HG02973 (cell line): Measurements from ENCODE around the gene SMG5.
A peak's percentile ranks its signal among the peaks of the same experiment; 100 is the strongest.

Experiments
- ATAC-seq: cut with Tn5 transposase; IDR thresholded peaks from one replicate; pipeline ENCODE4 v1.9.1; 2021; ENCODE audit warnings: moderate library complexity; ENCODE audit not compliant: unreplicated experiment

SMG5 gene

DNA sequence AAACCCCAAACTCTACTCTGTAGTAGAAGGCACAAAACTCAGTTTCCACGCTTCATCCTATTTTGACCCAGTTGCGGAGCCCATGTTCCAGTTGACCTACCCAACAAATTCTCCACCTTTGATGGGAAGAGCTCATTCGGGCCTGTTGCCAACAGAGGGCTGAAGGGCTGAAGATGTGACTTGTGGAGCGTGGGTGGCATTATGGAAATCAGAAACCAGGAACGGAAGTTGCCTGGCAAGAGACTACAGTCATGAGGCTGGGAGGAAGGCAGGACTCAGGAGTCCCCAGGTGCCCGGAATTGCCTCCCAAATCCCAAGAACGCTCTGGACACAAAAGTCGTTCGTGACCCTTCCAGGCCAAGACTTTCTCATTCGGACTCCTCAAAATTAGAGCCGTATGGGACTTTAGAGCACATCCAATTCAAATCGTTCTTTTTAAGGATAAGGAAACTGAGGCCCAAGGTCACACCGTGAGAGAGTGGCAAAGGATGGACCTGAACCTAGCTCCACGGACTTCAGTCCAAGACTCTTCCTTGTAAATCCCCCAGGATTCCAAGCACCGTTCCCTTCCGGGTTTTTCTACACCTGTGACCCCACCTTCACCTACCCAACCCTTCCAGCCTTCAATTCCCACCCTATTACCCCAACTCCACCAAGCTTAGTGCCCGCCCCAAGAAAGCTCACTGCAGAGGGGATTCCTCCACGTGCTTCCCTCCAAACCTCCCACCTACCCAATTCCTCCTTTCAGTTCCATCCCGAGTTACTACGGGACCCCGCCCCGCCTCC is 739 bp downstream of the SMG5 start:
- ATAC-seq, result no peak

DNA sequence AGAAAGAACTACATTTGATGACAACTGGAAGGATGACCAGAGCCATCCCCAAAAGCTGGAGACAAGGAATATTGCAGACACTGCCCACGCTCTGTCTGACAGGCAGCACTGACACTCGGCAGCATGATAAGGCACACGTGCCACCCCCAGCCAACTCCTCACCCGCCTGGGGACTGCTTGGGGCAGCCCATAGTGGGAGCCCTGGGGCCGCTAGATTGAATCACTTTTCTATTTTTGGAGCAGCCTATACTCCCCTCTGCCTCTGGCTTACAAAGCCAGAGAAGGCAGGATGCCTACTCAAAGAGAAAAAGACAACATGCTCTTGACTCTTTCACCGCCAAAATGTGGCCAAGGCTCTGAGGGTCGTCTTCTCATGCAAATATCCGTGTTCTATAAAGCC is 1.3 kb downstream of the SMG5 start:
- peak; percentile 37 for ATAC-seq

DNA sequence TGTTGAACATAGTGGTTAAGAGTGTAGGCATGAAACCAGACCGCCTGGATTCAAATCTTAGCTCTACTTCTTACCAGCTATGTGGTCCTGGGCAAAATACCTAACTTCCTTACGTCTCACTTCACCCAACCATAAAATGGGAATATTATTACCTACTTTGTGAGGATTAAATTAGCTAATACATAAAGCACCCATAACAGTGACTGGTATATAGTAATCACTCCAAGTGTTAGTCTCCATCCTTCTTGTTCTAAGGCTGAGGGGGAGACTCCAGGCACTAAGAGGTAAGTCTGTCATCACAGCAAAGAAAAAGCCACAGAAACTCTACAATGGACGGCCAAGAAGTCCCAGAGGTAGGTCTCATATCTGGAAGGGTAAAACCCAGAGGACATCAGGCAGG is 2.8 kb downstream of the SMG5 start:
- ATAC-seq, result no peak

DNA sequence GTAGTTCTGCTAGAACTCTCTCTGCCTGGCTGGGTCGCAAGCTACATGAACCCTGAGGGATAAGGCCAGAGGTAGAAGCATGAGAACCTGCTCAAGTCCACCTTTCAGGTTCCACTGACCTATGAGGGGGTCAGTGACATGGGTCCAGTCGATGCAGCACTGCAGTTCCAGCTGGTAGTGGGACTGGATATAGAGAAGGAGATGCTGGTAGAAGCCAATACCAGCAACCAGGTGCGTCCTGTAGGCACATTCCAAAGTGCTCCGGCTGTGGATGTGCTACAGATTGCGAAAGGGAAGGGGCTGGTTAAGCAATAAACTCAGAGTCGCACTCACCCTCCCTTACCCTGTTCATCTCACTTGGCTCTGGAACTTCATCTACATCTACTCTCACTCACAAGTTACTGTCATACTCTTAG is 5.7 kb downstream of the SMG5 start:
- no peak for ATAC-seq

DNA sequence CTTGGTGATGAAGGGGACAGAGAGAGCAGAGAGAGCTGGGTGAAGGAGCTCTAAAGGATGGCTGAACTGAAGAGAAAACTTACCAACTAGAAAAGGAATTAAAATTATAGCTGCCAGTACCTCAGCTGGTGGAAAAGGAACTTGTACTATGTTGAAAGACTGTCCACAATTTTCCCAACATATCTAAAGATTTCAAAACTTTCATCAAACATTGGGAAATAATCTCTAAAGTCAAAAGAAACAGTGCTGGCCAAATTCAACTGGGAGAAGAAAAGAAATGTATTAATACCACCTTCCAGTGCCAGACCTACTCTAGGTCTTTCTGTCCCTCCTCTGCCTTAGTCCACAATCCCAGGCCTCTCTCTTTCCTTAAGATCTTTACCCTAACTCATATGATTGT is 6.1 kb downstream of the SMG5 start:
- ATAC-seq, result no peak

DNA sequence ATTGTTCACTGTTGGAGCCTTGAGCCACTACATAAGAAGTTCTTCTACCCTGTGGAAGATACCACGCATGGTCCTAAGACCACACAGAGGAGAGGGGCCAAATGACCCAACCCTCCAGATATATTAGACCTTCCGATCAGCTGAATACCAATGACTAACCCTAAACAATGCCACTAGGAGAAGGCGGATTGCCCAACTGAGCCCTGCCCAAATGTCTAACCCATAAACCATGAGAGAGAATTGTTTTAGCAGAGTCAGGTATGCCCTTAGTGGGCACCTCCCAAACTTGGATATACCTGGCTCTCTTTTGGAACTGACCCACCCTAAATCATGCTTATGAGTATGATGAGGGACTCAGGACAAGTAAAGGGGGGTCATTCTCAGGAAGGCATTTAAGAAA is 12.3 kb downstream of the SMG5 start:
- no peak for ATAC-seq

DNA sequence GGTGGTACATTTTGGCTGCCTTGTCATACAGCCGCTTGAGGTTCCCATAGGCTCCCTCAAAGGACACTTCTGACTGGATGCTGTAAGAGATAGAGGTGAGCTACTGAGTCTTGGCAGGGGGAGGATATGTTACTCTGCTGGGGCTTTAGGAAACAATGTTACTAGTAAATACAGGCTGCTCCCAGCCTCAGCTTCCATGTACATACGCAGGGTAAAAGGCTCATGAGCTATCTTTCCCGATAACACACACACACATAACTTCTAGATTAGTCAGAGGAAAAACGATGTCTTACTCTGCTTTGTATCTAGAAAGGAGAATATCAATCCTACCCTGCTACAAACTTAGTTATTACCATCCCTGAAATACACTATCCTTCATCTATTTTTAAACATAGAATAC is 14.3 kb downstream of the SMG5 start:
- no peak for ATAC-seq

DNA sequence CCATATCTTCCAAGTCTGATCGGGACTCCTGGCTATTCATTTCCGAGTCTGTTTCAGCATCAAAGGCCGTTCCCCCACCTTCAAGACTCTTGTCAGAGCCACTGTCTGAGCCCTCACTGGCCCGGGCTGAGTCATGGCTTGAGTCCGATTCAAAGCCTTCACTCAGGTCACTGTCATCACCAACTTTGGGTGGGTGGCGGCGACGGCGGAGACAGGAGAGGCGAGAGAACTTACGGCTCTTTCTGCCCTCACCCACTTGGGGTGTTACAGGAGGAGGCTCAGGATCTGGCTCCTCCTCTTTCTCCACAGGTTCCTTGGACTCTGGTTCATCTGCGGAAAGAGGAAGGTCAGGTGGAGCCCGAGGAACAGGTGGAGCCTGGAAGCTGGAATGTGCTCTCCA is 16.6 kb downstream of the SMG5 start:
- ATAC-seq, result no peak

DNA sequence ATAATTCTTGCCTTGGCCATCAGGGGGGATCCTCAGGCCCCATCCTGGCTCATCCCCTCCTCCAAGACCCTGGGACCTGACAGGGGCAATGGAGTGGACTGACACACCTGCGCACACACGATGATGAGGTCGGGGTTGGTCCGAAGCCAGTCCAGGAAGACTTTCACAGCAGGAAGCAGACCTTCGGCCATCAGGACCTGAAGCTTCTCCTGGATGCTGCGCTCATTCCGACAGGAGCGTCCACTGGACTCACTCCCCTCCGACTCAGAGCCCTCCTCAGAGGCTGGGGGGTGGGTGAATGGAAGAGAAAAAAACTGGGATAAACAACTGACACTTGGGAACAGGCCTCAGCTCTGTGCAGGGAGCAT is 19.4 kb downstream of the SMG5 start:
- ATAC-seq, result no peak

DNA sequence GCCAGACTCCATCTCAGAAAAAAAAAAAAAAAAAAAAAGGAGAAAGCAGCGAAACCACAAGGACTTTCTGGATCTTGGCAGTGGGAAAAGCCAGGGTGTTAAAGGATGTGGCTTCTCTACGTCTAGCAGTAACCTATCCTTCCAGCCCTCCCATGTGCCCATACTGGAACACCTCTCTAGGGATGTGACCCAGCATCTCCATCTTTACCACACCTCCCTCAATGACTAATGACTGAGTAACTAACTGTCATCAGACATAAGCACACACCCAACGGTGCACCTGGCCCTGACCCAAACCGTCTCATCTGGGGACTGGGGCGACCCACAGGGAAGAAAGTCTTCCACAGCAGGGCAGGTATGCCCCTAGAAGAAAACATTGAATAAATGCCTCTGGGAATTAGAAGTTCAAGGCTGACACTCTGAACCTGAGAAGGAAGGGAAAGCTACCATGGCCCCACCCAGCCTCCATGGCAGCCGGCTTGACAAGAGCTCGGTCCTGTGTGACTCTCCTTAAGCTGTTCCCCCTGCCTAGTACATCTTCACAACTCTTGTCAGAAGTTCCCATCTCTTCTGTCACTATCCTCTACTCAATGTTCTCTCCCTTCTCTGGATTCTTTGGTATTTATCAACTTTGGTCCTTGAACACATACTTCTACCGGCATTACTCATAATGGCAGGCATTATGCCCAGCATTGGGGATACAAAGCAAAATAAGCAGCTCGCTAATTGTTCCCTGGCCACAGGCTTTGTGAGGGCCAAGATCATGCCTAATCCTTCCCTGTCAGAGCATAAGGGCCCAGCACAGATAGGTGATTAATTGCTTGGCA is 20.0 kb downstream of the SMG5 start:
- no peak for ATAC-seq

DNA sequence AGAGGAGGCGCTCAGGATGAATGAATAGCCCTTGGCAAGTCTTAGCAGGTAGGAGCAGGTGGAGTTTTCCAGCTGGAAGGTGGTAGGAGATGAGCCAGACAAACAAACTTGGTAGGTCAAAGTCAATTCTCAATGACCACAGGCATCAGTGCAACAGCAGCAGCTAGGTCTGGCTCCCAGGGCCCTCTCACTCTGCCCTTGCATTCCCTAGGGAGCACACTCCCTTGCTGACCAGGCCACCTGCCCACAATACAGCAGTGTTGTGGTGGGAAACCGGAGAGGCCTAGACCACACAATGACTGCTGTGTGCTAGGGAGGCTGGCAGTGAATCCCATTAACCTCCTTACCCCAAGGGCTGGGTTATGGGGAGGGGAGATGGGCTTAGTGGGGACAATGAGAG is 21.7 kb downstream of the SMG5 start:
- no peak for ATAC-seq

DNA sequence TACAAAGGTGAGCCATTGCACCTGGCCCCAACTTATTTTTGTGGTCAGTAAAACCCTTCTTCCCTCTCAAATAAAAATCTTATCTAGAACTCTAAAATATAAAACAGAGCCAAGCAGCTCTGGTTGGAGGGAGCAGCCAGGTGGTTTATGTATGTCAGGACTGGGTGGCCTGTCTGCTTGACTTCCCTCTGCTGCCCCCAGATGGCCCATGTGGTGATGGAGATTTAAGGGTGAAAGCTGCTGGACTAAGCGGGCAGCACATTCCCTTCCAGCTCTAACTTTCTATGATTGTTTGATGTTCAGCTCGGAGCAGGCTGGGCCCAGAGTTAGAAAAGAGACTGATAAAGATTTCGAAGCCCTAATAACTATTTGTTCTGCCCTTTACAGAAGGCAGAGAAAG is 22.8 kb downstream of the SMG5 start:
- no peak for ATAC-seq

DNA sequence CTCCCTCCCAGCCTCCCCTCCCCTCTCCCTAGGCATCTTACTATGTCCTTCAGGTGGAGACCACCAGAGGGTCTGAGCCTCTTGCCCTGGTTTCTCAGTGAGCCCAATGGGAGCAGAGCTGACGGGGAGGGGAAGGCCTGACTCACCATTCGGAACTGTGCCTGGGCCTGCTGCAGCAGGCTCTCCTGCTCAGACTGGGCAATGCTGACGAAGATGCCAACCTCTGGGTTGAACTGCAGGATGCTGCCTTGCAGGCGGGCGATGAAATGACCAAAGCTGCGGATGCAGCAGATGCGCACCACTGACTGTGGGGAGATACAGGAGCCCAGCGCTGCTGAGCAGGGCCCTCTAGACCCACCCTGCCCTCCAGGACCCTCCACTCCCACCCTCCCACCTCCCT is 23.8 kb downstream of the SMG5 start:
- no peak for ATAC-seq

DNA sequence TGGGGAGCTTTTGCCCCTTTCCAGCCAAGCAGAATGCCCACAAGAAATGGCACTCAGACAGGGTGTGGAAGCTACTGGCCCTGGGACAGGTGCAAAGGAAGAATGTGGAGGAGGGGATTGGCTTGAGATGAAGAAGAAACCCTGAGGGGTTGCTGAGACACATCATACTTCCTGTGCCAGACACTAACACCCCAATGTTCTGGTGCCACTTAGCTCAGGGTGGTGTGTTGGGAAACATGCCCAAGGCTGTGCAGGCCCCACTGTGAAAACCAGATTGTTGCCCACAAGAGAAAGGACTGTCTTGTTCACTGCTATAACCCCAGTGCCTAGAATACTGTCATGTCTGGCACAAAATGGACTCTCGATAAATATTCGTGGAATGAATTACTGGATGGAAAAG is 24.9 kb downstream of the SMG5 start:
- ATAC-seq, result no peak

DNA sequence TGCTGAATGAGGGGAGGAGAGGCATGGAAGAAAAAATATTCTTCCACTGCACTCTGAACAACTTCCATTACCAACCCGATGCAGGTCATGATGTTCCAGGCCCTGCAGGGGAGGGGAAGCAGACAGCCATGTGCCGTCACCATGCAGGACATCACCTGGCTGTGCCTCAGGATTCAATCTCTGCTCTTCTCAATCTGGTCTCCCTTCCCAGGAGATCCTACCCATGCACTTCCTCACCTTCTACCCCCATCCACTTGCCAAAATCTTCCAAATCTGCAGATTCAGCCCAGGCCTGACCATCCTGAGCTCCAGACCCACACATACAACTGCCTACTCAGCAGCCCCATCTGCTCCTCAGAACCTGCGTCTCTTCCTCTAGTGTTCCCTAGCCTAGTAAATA is 29.0 kb downstream of the SMG5 start:
- no peak for ATAC-seq

DNA sequence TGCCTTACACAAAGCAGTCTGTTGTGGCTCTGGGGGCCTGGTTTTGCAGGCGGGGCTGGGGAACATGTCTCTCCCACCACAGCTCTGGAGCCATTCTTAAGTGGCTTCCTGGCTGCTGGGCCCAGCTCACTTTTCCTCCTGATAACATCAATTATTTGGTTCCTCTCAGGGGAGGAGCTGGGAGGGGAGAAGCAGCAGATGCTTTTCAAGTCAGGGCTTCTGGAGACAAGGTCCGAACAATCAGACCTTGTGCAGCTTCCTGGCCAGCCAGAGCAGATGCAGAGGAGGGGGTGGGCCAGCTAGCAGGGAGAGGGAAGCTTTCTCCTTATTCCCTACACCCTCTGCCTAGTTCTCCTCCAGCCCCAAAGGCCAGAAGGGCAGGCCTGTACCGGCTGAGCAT is 31.1 kb downstream of the SMG5 start:
- ATAC-seq, result no peak

DNA sequence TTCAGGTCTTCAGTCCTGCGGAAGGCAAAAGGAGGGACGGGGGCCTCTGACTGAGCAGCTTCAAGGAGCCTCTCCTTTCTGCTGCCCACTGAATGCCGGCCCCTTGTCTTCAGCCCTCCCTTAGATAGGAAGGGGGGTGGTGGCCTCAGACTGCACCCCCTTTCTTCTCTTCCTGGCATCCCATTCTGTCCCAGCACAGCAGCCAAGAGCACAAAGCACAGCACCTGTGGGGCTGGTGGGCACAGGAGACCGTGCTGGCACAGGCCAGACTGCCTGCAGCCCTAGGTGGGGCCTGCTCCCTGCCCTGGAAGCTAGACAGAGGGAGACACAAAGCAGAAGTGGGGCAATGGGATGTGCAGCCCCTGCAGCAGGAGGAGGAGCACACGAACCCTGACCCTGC is 33.0 kb downstream of the SMG5 start:
- ATAC-seq, result no peak

DNA sequence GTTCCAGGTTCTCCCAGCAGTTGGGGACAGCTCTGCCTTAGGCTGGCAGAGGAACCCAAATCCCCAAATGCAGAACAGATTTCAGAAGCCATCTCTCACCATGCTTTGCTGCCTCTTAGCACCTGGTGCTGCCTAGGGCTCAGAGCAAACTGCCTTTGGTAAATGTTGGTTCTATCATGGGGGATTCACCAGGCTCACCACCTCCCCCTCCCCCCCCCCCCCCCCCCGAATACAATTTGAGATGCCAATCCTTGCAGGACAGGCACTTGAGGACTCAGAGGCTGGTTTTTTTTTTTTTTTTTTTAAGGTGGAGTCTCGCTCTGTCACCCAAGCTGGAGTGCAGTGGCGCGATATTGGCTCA is 34.3 kb downstream of the SMG5 start:
- no peak for ATAC-seq

DNA sequence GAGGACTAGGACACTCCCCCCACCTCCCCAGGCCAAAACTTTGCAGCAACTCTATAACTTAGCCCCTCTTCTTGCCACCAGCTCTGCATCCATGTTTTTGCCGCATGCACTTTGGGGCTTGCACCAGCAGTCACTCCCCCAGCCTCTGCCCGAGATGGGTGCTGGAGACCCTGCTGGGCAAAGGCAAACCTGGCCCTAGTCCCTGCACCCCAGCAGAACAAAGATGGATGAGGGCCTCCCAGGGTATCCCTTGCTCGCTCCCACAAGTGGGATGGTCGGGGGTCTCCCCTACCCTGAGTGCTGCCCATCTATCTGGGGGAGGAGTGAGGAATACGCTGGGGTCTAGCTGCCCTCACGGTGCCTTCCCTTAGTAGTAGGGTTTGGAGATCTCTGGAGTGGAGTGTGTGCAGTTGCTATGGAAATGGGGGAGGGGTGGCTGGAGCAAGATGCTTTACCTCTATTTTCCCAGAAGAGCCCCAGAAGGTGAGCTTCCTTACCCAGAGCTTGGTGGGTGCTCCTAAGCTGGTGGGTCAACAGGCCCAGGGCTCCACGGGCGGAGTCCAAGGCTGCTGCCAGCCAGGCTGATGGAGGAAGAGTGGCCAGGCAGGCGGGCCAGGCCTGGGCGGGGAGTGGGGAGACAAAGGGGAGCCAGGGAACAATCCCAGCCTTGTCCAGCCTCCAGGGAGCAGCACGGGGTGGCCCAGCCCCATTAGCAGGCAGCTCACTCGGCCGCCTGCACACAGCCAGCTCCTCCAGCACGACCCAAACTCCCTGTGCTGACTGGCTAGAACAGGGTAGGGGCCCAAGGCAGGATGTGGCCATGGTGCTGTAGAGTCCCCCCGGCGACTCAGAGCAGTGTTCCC is 34.9 kb downstream of the SMG5 start, which contains the start of gene PAQR6:
Gene PAQR6, minus strand, starts transcription at position 597 of the 863 bp plus-strand sequence. CDS start 1,325 bp downstream, outside the sequence.
- no peak for ATAC-seq

DNA sequence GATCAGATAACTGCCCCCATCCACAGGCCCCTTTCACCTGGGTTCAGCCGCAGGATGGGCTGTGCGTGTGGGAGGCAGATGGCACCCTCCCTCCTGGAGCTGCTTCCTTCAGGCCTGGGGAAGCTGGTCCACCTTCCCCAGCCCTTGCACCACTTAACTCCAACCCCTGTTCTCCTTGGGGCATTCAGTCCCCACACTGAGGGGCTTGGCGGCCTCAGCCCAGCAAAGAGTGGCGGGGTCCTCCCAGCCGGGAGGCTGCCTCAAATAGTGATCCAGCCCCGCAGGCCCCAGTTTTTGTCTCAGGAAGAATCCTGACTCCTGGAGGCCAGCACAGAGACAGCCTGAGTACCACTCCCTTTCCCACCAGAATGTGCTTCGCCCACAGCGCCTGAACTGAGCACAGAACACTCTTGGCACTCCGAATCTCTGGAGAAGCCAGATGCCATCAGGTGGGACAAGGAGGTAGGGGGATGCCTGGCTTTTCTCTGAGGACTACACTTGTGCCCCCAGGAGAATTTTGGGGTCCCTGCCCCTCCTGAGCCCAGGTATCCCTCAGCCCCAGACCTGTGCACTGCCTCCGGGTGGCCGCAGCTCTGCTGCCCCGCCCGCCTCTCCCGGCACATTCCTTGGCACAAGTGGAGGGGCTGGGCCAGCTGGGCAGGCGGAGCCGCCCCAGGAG is 35.7 kb downstream of the SMG5 start:
- no peak for ATAC-seq

DNA sequence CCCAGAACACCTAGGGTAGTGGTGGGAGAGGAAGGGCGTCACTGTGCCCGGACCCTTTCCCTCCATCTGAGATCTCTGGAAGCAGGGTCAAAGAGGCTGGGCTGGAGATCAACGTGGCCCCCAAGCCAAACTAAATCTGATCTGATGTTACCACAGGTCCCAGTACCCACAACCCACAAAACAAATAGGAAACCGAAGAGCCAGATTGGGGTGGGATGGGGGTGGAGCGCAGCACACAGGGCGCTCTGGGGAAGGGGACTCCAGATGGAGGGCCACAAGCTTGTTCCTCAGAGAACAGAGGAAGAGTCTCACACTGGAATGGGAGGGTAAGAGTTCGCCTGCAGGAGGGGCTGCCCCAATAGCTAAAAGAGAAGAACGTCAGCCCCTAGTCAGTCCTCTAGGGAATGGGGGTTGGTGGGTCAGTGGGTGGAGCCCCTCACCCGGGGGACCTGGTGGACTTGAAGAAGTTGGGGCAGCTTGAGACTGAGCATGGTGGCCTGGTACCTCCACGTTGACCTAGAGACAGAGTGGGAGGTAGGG is 36.3 kb downstream of the SMG5 start:
- no peak for ATAC-seq
